ENCODE results near the gene HIVEP3.

DNA sequence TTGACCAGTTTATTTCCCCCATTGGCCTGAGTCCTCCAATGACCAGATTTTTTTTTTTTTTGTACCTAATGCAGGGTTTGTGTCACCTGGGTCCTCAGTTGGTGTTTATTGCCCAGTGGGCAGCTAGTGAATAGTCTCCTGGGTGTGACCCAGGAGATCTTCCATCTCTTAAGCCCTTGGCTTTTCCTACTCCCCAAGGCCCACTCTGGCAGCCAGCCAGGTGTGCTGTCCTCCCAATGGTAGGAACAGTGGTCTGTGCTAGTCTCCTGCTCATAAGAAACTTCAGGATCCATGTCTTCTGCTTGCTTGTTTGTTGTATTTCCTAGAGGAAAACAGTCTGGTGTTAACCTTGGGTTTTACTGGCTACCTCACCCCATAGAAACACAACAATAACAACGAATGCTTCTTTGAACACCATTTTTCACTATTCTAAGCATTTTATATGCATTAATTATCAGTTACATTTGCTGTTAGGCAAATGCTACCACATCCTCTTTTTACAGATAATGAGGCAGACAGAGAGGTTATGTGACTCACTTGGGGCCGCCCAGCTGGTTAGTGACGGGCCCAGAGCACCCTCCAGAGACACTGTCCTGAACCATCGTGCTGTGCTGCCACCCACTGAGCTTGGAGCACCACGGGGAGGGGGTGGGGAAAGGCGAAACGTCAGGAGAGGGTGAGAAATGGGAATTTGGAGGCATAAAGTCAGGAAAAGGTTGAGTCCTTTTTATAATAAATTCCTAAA, 107.5 kb downstream of the HIVEP3 start:
- TF ChIP-seq ZNF501 (tag by site-specific recombination; IDR thresholded peaks at IDR 0.05) = no peak
- TF ChIP-seq ZNF843 (tag by site-specific recombination; IDR thresholded peaks at IDR 0.05) = no peak
- no peak for TF ChIP-seq CTCF (tag by site-specific recombination; IDR thresholded peaks at IDR 0.05)
- TF ChIP-seq ZNF629 (tag by site-specific recombination; IDR thresholded peaks at IDR 0.05) = no peak
- TF ChIP-seq ZBTB11 (tag by site-specific recombination; conservative IDR thresholded peaks at IDR 0.05; ENCODE audit: low read depth) = no peak

Data from HEK293 (cell line).